Bladder microvascular endothelial cell (primary cell): ENCODE measurements around the gene FKBP2. TPM values are rescaled to one million over a fixed set of nuclear protein-coding genes. Genes with fewer than 3 reads are reported as not detected.

Source experiments
- total RNA-seq: library from RNA; depleted of rRNA; stranded (reverse); fragments of >200 nt; gene quantifications from 2 replicates; pipeline ENCODE4 v1.2.3, GENCODE V29; 2014

The FKBP2 gene
- total RNA-seq, result 53.8 and 53.9 TPM in 2 replicates

DNA sequence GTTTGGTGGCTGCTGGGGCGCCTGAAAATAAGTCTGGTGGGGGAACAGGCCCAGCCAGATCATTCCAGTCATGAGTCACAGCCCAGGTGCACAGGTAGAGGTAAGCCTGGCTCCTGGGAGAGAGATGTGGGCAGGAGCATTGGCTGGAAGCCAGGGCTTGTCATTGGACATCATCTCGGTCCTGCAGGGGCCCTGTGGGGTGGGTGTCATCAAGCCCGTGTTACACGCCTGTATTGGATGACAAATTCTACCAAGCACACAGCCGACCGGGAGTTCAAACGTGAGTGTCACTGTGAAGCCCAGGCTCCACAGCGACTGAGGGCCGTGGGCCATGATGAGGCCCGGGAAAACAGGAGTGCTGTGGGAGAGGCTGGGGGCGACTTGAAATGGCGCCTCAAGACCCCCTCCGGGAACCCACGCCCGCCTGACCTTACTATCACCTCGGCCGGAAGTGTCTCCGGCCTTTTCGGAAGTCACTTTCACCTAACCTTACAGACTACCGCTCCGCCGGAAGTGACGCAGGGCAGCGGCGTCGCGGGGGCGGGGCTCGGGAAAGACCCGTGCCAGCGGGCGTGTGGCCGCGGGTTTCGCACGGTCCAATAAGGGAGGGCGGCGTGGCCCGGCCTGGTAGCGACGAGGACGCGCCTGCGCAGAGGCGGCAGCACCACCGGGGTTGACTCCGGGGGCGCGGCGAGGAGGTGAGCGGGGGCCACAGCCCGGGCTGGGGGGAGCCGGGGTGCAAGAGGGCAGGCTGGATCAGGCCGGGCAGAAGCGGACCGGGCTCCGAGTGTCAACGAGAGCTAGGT lies at the start of gene FKBP2:
Gene FKBP2, plus strand, starts transcription at position 661 of the 806 bp plus-strand sequence. CDS start 1,293 bp downstream, outside the sequence.

DNA sequence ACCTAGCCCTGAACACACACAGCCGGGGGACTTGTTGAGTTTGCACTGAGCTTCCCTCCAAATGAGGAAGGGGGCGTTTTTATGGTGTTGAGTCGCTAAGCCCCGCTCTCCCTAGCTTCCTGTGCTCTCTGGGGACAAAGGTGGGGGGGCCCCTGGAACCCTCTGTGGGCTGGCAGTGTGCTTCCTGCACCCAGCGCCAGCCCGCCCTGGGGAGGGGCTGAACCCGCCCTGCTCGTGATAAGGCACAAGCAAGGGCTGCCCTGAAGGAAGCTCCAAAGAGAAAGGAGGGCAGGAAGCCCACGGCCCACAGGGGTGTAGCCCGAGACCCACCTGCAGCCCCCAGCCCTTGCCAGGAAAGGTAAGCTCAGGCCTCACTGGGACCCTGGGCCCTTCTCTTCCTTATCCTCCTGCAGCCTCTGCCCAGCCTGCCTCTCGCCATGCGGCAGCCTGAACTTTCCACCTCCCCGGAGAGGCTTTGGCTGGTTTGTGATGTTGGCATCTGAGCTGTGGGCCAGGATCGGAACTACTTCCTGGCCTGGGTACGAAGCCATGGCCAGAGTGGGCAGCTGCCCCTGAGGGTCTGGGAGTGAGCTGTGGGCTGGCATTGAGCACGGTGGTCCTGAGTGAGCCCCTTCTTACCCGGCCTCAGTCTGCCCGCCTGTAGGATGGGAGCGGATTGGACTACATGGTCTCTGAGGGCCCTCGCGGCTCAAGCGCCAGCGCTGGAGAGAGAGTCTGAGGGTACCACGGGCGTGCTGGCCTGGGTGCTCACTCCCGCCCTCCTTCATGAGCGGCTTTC lies 34.2 kb upstream of the FKBP2 start, which contains the start of gene FERMT3:
Gene FERMT3, plus strand, starts transcription at position 265 of the 799 bp plus-strand sequence. CDS start 644 bp downstream, outside the sequence.

DNA sequence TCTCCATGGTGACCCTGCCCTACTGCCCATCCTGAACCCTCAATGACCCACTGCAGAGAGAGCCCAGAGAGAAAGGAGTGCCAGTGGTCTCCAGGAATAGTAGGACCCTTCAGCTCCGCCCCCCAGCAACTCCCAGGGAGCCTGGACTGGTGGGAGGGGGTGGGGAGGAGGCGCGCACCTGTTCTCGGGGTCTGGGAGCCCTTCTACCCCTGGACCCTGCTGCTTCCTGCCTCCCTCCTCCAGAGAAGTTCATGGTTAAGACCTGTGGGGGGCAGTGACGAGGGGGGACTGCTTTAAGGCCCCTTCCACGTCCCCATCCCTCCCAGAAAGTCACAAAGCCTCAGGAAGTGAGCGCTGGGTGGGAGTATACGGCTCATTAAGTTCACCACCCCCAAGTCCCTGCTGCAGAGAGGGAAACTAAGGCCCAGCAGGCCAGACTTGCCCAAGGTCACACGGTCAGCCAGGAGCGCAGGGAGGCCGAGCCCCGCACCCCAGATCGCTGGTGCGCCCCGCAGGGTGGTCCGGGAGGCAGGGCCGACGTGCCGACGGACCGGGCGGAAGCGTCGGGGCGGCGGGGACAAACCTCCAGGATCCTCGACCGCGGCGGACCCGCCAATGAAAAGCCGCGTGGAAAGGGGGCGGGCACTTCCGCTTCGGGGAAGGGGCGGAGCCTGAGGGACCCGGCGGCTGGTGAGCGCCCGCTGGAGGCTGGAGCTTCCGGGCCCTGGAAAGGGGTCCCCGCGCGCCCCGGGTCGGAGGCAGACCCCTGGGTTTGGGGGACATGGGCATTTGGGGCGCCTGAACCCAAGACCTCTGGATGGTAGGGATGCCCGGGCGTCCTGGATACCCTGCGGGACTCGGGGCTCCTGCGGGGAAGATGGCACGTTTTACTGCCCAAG lies 15.0 kb upstream of the FKBP2 start, which contains the start of the genes NUDT22 and TRPT1:
Gene NUDT22, plus strand, starts transcription at position 667 of the 899 bp plus-strand sequence. CDS start 379 bp downstream, outside the sequence.
Gene TRPT1, minus strand, starts transcription at position 579 of the 899 bp plus-strand sequence. Its CDS starts 326 bp downstream, at position 253.

DNA sequence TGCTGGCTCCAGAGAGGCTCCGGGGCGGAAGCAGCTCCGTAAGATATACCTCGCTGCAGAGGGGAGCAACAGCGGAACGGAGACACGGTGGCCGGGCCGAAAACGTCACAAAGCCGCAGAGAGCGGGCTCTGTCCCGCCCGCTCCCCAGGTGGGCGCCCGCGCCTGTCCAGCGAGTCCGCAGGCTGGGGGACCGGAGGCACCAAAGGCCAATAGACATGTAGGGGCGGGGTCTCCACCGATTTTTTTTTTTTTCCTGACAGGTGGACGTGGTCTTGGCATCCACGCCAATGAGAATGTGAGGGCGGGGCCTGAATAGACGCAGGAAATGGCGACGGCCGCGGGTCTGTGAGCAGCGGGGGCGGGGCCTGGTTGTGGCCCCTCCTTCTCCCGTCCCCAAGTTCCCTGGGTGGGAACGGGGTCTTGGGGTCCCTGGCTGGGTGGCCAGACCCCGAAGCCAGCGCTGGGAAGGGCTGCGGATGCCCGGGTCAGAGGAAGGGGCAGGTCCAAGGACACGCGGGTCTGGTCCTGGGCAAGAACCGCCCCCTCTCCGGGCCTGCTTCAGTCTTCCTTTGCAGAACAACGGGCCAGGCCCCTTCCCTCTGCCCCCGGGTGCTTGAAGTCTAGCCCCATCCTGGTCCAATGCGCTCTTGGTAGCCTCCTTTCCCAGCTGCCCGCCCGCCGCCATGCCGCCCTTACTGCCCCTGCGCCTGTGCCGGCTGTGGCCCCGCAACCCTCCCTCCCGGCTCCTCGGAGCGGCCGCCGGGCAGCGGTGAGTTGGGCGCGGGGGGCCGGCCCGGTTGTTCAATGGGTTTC lies 10.5 kb upstream of the FKBP2 start, which contains the start of gene DNAJC4:
Gene DNAJC4, plus strand, starts transcription at position 378 of the 814 bp plus-strand sequence. Its CDS starts 307 bp downstream, at position 685.

DNA sequence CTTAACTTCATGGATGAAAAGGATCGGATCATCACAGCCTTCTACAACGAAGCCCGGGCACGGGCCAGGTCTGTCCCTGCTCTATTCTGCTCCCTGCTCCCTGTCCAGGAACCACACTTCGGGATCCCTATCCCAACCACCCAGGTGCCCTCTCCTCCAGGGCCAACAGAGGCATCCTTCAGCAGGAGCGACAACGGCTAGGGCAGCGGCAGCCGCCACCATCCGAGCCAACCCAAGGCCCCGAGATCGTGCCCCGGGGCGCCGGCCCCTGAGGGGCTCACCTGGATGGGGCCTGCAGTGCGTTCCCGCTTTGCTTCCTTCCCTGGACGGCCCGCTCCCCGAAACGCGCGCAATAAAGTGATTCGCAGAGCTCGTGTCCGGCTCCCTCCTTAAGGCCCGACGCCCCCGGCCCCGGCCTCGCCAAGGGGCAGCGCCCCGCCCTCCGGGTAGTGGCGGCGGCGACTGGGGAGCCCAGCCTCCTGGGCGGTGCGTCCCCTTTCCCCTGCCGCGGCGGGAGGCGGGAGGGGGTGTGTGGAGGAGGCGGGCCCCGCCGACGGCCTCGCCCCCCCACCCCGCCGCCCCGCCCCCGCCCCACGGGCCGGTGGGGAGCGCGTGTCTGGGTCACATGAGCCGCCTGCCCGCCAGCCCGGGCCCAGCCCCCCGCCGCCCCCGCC lies 6.8 kb upstream of the FKBP2 start, which contains the start of gene VEGFB:
Gene VEGFB, plus strand, starts transcription at position 672 of the 674 bp plus-strand sequence. CDS start 250 bp downstream, outside the sequence.

GRCh38 chr11:64246871-64247728 lies 6.2 kb downstream of the FKBP2 start, which contains the start of gene PPP1R14B:
TSS of gene PPP1R14B (minus strand) at chr11:64246943. CDS start at chr11:64246673, 270 bp downstream.

GRCh38 chr11:64251016-64251752 lies 10.3 kb downstream of the FKBP2 start, which contains the start of gene PLCB3:
TSS of gene PLCB3 (plus strand) at chr11:64251530. CDS start at chr11:64251650, 120 bp downstream.

GRCh38 chr11:64284048-64284961 lies 43.4 kb downstream of the FKBP2 start, which contains the start of gene BAD:
TSS of gene BAD (minus strand) at chr11:64284665. CDS start at chr11:64284368, 297 bp downstream.

DNA sequence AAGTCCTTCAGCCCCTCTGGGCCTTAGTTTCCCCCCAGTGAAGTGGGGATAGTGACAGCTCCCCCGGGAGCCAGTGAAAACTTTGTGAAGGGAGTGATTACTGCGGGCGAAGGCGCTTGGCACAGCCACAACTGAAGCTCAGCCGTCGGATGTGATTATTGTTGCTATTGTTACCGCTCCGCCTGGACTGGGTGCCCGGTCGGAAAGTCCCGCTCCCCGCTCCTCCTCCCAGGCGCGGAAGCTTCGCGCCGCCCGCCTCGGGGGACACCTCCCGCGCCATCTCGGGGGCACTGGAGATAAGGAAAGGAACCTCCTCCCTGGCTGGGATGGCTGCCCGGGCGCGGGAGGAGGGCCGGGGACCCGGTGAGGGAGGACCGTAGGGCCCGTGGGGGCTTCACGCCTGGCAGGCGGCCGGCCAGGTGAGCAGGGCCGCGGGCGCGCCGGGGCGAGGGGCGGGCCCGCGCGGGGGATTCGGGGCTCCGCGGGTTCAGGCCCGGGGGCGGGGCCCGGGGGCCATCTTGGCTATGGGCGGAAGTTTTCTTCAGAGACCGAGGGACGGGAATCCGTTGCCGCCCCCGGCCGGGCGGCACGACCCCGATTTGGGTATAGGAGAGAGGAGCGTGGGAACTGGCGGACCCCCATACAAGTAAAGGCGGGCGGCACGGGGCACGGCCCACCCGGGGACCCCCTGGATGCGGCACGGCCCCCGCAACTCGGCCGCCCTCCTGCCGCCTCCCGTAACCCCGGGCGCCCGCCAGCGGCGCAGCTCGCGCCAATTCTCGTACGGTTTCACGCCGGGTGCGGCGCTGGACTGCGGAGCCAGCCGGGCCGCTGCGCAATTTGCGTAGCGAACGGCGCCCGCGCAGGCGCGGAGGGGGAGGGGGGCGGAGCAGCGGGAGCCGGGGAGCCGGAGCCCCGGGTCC lies 44.3 kb downstream of the FKBP2 start, which contains the start of gene GPR137:
Gene GPR137, plus strand, starts transcription at position 887 of the 923 bp plus-strand sequence. CDS start 677 bp downstream, outside the sequence.

GRCh38 chr11:64291262-64291751 lies 50.4 kb downstream of the FKBP2 start, which contains the start of gene KCNK4:
TSS of gene KCNK4 (plus strand) at chr11:64291302. CDS start at chr11:64293019, 1,717 bp downstream.

Other genes with a start within 250 kb of the FKBP2 start
- not detected in 2 replicates for gene FLRT1, start 205.2 kb upstream of the FKBP2 start, total RNA-seq
- gene MACROD1, start 75.0 kb upstream of the FKBP2 start, total RNA-seq, result 18.3 and 34.4 TPM in 2 replicates
- gene STIP1, start 54.9 kb upstream of the FKBP2 start, total RNA-seq, result 135 and 189 TPM in 2 replicates
- gene FERMT3, start 34.4 kb upstream of the FKBP2 start, total RNA-seq, result 2.8 and 6.4 TPM in 2 replicates
- gene TRPT1, start 14.9 kb upstream of the FKBP2 start, total RNA-seq, result 18.3 and 24.8 TPM in 2 replicates
- 26.7 and 30.4 TPM in 2 replicates for gene NUDT22, start 14.8 kb upstream of the FKBP2 start, total RNA-seq
- 9.9 and 12.9 TPM in 2 replicates for gene DNAJC4, start 10.5 kb upstream of the FKBP2 start, total RNA-seq
- 18.5 and 20.9 TPM in 2 replicates for gene VEGFB, start 6.5 kb upstream of the FKBP2 start, total RNA-seq
- 207 and 216 TPM in 2 replicates for gene PPP1R14B, start 5.8 kb downstream of the FKBP2 start, total RNA-seq
- gene PLCB3, start 10.4 kb downstream of the FKBP2 start, total RNA-seq, result 31.7 and 45.7 TPM in 2 replicates
- gene BAD, start 43.6 kb downstream of the FKBP2 start, total RNA-seq, result 39.1 and 60.1 TPM in 2 replicates
- gene GPR137, start 44.8 kb downstream of the FKBP2 start, total RNA-seq, result 6.5 and 17.1 TPM in 2 replicates
- gene KCNK4, start 50.2 kb downstream of the FKBP2 start, total RNA-seq, result 0.25 TPM in 1 of 2 replicates, not detected in the other
- gene CATSPERZ, start 59.3 kb downstream of the FKBP2 start, total RNA-seq, result 0.49 TPM in 1 of 2 replicates, not detected in the other
- 35.3 and 42.1 TPM in 2 replicates for gene ESRRA, start 64.4 kb downstream of the FKBP2 start, total RNA-seq
- 174 and 263 TPM in 2 replicates for gene TRMT112, start 76.5 kb downstream of the FKBP2 start, total RNA-seq
- gene PRDX5, start 77.0 kb downstream of the FKBP2 start, total RNA-seq, result 172 and 230 TPM in 2 replicates
- 1.1 and 2.4 TPM in 2 replicates for gene CCDC88B, start 99.1 kb downstream of the FKBP2 start, total RNA-seq
- gene RPS6KA4, start 118.1 kb downstream of the FKBP2 start, total RNA-seq, result 27.2 and 44.3 TPM in 2 replicates